Astrocyte of the cerebellum (primary cell): Measurements from ENCODE around the gene UPP1.

Source experiments
- DNase-seq: peaks from one replicate; pipeline ENCODE4 v3.0.0-alpha.2; 2011; ENCODE audit warnings: low read depth
- H3K4me3 ChIP-seq: 2 replicates; pipeline ENCODE4 v1.5.1; 2011; ENCODE audit warnings: mild to moderate bottlenecking, low read depth, low read length, moderate library complexity
- in situ Hi-C: cut with HindIII; loops from 2 replicates; pipeline ENCODE4 v1.10.0; 2017; ENCODE audit warnings: low sequenced_read_pairs
- TF ChIP-seq, protein P1 (sequence below): IDR thresholded peaks from 2 replicates; pipeline ENCODE4 v1.5.1; 2012; ENCODE audit warnings: low read length, low read depth, moderate library complexity, mild to moderate bottlenecking; ENCODE audit errors: missing control alignments

UPP1 gene

DNA sequence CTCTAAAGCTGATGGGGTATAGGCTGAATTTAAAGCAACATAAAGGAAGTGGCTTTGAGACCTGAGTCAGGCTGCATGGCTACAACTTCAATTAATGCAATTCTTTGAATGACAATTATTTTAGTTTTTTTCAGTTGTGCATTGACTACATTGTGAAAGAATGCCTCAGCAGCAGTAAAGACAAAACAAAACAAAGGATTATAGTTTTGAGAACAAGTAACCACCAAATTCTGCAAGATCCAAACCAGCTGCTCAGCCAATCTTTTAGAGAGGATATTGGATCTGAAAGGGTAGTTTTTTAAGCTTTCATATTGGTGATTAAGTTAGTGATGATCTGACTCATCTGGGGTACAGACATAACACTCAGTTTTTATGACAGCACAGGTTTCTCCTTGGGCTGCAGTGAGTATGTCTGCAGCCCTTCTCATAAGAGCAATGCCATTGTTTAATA lies 41.6 kb downstream of the UPP1 start:
- in situ Hi-C loops = no loop called here
- TF ChIP-seq, protein P1, sequence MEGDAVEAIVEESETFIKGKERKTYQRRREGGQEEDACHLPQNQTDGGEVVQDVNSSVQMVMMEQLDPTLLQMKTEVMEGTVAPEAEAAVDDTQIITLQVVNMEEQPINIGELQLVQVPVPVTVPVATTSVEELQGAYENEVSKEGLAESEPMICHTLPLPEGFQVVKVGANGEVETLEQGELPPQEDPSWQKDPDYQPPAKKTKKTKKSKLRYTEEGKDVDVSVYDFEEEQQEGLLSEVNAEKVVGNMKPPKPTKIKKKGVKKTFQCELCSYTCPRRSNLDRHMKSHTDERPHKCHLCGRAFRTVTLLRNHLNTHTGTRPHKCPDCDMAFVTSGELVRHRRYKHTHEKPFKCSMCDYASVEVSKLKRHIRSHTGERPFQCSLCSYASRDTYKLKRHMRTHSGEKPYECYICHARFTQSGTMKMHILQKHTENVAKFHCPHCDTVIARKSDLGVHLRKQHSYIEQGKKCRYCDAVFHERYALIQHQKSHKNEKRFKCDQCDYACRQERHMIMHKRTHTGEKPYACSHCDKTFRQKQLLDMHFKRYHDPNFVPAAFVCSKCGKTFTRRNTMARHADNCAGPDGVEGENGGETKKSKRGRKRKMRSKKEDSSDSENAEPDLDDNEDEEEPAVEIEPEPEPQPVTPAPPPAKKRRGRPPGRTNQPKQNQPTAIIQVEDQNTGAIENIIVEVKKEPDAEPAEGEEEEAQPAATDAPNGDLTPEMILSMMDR = no peak
- DNase-seq = no peak
- H3K4me3 ChIP-seq = no peak overlapping the region

DNA sequence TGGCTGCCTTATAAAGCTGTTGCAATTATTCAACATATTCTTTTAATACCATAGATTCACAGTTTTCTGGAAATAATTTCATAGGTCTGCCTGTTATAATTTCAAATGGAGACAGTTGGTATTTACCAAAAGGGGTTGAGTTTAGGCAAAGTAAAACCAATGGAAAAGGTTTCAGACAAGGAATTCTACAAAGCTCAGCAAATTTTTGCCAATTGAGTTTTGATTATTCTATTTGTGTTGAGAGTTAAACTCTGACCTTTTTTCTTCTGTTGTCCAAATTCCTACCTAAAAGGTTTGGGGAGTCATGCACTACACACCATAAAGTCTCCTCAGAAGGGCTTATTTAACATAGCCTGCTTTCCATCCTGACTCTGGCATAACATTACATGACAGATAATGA lies 43.7 kb downstream of the UPP1 start:
- in situ Hi-C loops = no loop called here
- no peak for DNase-seq
- TF ChIP-seq, protein P1 = no peak
- H3K4me3 ChIP-seq = no peak overlapping the region

DNA sequence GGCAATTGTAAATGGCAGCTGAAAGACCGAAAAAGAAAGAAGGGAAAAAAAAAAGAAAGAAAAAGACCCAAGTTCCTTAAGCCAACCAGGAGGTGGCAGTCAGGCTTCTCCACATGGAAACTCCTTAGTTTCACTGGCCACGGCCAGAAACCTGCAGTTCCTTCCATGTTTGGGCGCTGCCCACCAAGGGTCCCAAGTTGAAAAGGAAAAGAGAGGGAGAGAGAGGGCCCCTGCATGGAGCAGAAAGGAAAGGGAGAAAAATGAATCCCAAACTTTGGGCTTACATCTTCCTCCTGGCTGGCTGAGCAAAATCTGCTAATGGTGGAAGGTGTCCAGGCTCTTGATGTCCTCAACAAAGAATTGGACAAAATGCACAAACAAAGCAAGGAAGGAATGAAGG lies 50.4 kb downstream of the UPP1 start:
- in situ Hi-C loops = no loop called here
- TF ChIP-seq, protein P1 = peak; percentile 33
- DNase-seq = no peak
- no peak overlapping the region for H3K4me3 ChIP-seq

DNA sequence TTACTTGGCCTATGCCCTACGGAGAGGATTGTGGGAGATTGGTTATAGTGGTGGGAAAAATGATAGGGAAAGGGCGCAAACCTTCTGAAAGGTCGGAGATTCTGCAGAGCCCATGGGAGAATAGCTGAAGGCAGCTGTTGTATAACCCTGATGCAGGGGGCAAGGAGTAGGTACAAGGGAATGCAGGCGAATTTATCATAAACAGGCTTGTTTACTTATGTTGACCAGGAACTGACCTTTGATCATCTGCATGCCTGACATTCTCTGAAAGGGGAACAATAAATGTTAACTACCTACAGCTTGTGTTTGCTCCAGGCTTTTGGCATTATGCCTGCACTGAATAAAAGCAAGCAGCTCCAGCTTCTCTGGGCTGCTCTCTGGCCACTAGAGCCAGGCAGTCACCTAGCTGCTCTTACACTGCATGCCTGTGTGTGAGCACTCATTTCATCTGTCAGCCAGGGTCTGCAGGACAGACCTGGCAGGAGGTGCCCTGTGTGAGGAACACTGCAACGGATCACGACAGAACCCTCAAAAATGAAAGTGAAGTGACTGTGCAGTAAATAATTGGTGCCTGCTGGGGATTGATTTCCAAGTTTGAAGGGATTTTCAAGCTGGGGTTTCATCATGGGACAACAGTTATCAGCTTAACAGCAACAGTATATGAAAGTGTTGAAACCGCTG lies 51.1 kb downstream of the UPP1 start:
- TF ChIP-seq, protein P1 = no peak
- in situ Hi-C loops = no loop called here
- no peak overlapping the region for H3K4me3 ChIP-seq
- DNase-seq = no peak

DNA sequence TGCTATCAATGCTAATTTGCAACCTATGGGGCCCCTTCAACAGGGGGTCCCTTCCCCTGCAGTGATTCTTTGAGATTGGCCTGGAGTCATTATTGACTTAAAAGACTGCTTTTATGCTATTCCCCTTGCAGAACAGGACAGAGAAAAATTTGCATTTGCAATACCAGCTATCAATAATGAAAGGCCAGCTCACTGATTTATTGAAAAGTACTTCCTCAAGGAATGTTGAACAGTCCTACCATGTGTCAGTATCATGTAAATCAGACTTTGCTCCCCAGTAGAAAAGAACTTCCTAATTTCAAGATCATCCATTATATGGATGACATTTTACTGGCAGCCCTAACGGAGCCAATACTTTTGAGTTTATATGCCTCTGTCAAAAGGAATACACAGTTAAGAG lies 52.5 kb downstream of the UPP1 start:
- in situ Hi-C loops = no loop called here
- no peak for DNase-seq
- TF ChIP-seq, protein P1 = no peak
- H3K4me3 ChIP-seq = no peak overlapping the region

DNA sequence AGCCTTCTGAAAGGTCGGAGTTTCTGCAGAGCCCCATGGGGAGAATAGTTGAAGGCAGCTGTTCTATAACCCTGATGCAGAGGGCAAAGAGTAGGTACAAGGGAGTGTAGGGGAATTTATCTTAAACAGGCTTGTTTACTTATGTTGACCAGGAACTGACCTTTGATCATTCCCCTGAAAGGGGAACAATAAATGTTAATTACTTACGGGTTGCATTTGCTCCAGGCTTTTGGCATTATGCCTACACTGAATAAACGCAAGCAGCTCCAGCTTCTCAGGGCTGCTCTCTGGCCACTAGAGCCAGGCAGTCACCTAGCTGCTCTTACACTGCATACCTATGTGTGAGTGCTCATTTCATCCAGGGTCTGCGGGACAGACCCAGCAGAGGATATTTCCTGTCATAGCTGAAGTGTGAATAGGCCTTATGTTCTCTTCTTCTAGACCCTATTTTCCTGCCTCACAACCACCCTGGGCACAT lies 55.3 kb downstream of the UPP1 start:
- DNase-seq = no peak
- in situ Hi-C loops = no loop called here
- no peak overlapping the region for H3K4me3 ChIP-seq
- TF ChIP-seq, protein P1 = no peak
